ENCODE measurements around the gene RXFP4. TPM values are rescaled to one million over a fixed set of nuclear protein-coding genes. Genes with fewer than 3 reads are reported as not detected.

RXFP4 gene
- total RNA-seq, 2 experiments from 2014 or later, result 0.34 TPM; not detected in 1

GRCh38 chr1:155989242-155990004, 48.0 kb downstream of the RXFP4 start:
- H3K4me2 ChIP-seq (ENCODE audit: low read length), result peak overlapping the region; percentile 42
- peaks cover 28% of the 10 kb centered on the region for H3K4me1 ChIP-seq (ENCODE audit: insufficient read depth, low read length, poor library complexity, severe bottlenecking)
- H3K36me3 ChIP-seq (ENCODE audit: insufficient read depth, low read length), result no peaks in the 10 kb centered on the region
- ChIA-PET POLR2A (interaction anchor here (0.6 to 1.5 kb wide), 6 partner anchors 9 to 133 kb away, joined by 3 to 8 read pairs (median 4); partner anchors contain the start of genes ARHGEF2 and GON4L), CTCF (ENCODE audit: unreplicated experiment) (interaction anchor here (0.6 to 1.7 kb wide), 11 partner anchors 8 to 77 kb away, joined by 3 to 17 read pairs (median 5); partner anchors contain the start of genes ARHGEF2, KHDC4, SSR2 and UBQLN4)
- no TSS peak for BruUV-seq (replicated peaks)
- H3K27ac ChIP-seq (ENCODE audit: low read depth, low read length, poor library complexity, severe bottlenecking), result no peak overlapping the region
- peak overlapping the region; percentile 59 for H2AFZ ChIP-seq (ENCODE audit: low read length)
- TF ChIP-seq EZH2phosphoT487 (IDR thresholded peaks at IDR 0.05; ENCODE audit: borderline replicate concordance, low read depth, low read length) (no peak), CTCF (conservative IDR thresholded peaks at IDR 0.05; ENCODE audit: low read length) (peak; percentile 96)
- no peaks in the 10 kb centered on the region for H3K79me2 ChIP-seq (ENCODE audit: insufficient read depth, low read depth, low read length)
- H3K9me3 ChIP-seq (ENCODE audit: low read length), result no peaks in the 10 kb centered on the region
- H3K4me3 ChIP-seq (ENCODE audit: low read depth, low read length, poor library complexity, severe bottlenecking), result no peak overlapping the region
- H3K9me2 ChIP-seq (ENCODE audit: insufficient read depth, low read length), result no peaks in the 10 kb centered on the region
- DNase-seq (ENCODE audit: low spot score), result peak; percentile 85
- intact Hi-C loops (cut with micrococcal nuclease; ENCODE audit: unreplicated experiment), result loop anchor here (1.0 kb wide), 1 partner anchor 51 kb away; no protein-coding TSS in a partner anchor
- H4K20me1 ChIP-seq (ENCODE audit: insufficient read depth, low read length), result no peaks in the 10 kb centered on the region

GRCh38 chr1:155990005-155990739, 48.7 kb downstream of the RXFP4 start:
- TF ChIP-seq CTCF (conservative IDR thresholded peaks at IDR 0.05; ENCODE audit: low read length) (no peak), EZH2phosphoT487 (IDR thresholded peaks at IDR 0.05; ENCODE audit: borderline replicate concordance, low read depth, low read length) (no peak)
- Histone ChIP-seq H3K4me1 (ENCODE audit: insufficient read depth, low read length, poor library complexity, severe bottlenecking) (peaks cover 23% of the 10 kb centered on the region), H3K27ac (ENCODE audit: low read depth, low read length, poor library complexity, severe bottlenecking) (no peak overlapping the region), H3K9me3 (ENCODE audit: low read length) (no peaks in the 10 kb centered on the region), H3K36me3 (ENCODE audit: insufficient read depth, low read length) (no peaks in the 10 kb centered on the region), H4K20me1 (ENCODE audit: insufficient read depth, low read length) (no peaks in the 10 kb centered on the region), H2AFZ (ENCODE audit: low read length) (peak overlapping the region; percentile 59; the same call in 1 of the 2 replicates), H3K4me3 (ENCODE audit: low read depth, low read length, poor library complexity, severe bottlenecking) (no peak overlapping the region), H3K79me2 (ENCODE audit: insufficient read depth, low read depth, low read length) (no peaks in the 10 kb centered on the region), H3K4me2 (ENCODE audit: low read length) (peak overlapping the region; percentile 16), H3K9me2 (ENCODE audit: insufficient read depth, low read length) (no peaks in the 10 kb centered on the region)
- DNase-seq (ENCODE audit: low spot score), result no peak
- intact Hi-C loops (cut with micrococcal nuclease; ENCODE audit: unreplicated experiment), result no loop called here
- no TSS peak for BruUV-seq (replicated peaks)
- POLR2A ChIA-PET, result interaction anchor here (0.6 to 1.5 kb wide), 6 partner anchors 9 to 134 kb away, joined by 3 to 8 read pairs (median 4); partner anchors contain the start of genes ARHGEF2 and GON4L
- CTCF ChIA-PET (ENCODE audit: unreplicated experiment), result interaction anchor here (0.6 to 1.7 kb wide), 11 partner anchors 9 to 76 kb away, joined by 3 to 17 read pairs (median 5); partner anchors contain the start of genes ARHGEF2, KHDC4, SSR2 and UBQLN4

Small RNA genes within 50 kb of the gene (microRNA-seq; reads per million reads assigned to microRNA genes)
- gene MIR6738 (ENCODE audit: borderline replicate concordance), result not detected

Small RNA genes within 50 kb of the gene (small RNA-seq; reads per million reads assigned to genes)
- gene MIR6738 (not detected), gene RF00015 (not detected), gene SCARNA4 (not detected), gene SNORA80E (46.0 reads per million, percentile 98 among the genes with 10 or more reads in this experiment)

Other genes with a start within 250 kb of the RXFP4 start
- 44.9 and 46.0 TPM in 2 replicates for gene GON4L, start 84.4 kb upstream of the RXFP4 start, total RNA-seq (2014; rRNA removed; shearing (Covaris generic))
- 78.0 and 80.0 TPM in 2 replicates for gene GON4L, start 84.4 kb upstream of the RXFP4 start, total RNA-seq (2022)
- 41.6 and 41.8 TPM in 2 replicates for gene SYT11, start 82.1 kb upstream of the RXFP4 start, total RNA-seq (2014; rRNA removed; shearing (Covaris generic))
- gene SYT11, start 82.1 kb upstream of the RXFP4 start, total RNA-seq (2022), result 56.8 and 60.8 TPM in 2 replicates
- 15.9 and 17.2 TPM in 2 replicates for gene RIT1, start 30.3 kb upstream of the RXFP4 start, total RNA-seq (2014; rRNA removed; shearing (Covaris generic))
- 20.8 and 21.0 TPM in 2 replicates for gene RIT1, start 30.3 kb upstream of the RXFP4 start, total RNA-seq (2022)
- 84.6 and 88.9 TPM in 2 replicates for gene KHDC4, start 7.2 kb upstream of the RXFP4 start, total RNA-seq (2014; rRNA removed; shearing (Covaris generic))
- 121 and 127 TPM in 2 replicates for gene KHDC4, start 7.2 kb upstream of the RXFP4 start, total RNA-seq (2022)
- 78.8 and 106 TPM in 2 replicates for gene ARHGEF2, start 36.9 kb downstream of the RXFP4 start, total RNA-seq (2014; rRNA removed; shearing (Covaris generic))
- 133 and 139 TPM in 2 replicates for gene ARHGEF2, start 36.9 kb downstream of the RXFP4 start, total RNA-seq (2022)
- gene SSR2, start 79.3 kb downstream of the RXFP4 start, total RNA-seq (2014; rRNA removed; shearing (Covaris generic)), result 109 and 147 TPM in 2 replicates
- gene SSR2, start 79.3 kb downstream of the RXFP4 start, total RNA-seq (2022), result 153 and 157 TPM in 2 replicates
- gene UBQLN4, start 112.2 kb downstream of the RXFP4 start, total RNA-seq (2014; rRNA removed; shearing (Covaris generic)), result 20.8 and 33.2 TPM in 2 replicates
- 37.1 and 40.3 TPM in 2 replicates for gene UBQLN4, start 112.2 kb downstream of the RXFP4 start, total RNA-seq (2022)
- gene LAMTOR2, start 113.1 kb downstream of the RXFP4 start, total RNA-seq (2014; rRNA removed; shearing (Covaris generic)), result 71.3 and 103 TPM in 2 replicates
- gene LAMTOR2, start 113.1 kb downstream of the RXFP4 start, total RNA-seq (2022), result 52.1 and 55.2 TPM in 2 replicates
- not detected in 2 replicates for gene RAB25, start 119.5 kb downstream of the RXFP4 start, total RNA-seq (2014; rRNA removed; shearing (Covaris generic))
- 0.48 TPM in 1 of 2 replicates, not detected in the other for gene RAB25, start 119.5 kb downstream of the RXFP4 start, total RNA-seq (2022)
- 4.5 and 5.3 TPM in 2 replicates for gene MEX3A, start 140.8 kb downstream of the RXFP4 start, total RNA-seq (2014; rRNA removed; shearing (Covaris generic))
- gene MEX3A, start 140.8 kb downstream of the RXFP4 start, total RNA-seq (2022), result 5.3 and 5.5 TPM in 2 replicates
- gene LMNA, start 173.1 kb downstream of the RXFP4 start, total RNA-seq (2014; rRNA removed; shearing (Covaris generic)), result 12.9 and 14.3 TPM in 2 replicates
- 5.0 and 6.5 TPM in 2 replicates for gene LMNA, start 173.1 kb downstream of the RXFP4 start, total RNA-seq (2022)
- gene SEMA4A, start 211.9 kb downstream of the RXFP4 start, total RNA-seq (2014; rRNA removed; shearing (Covaris generic)), result 77.8 and 81.2 TPM in 2 replicates
- 196 and 205 TPM in 2 replicates for gene SEMA4A, start 211.9 kb downstream of the RXFP4 start, total RNA-seq (2022)

Data from OCI-LY7 (cell line).